Measurements from ENCODE around the gene INTS7. TPM values are rescaled to one million over a fixed set of nuclear protein-coding genes. Genes with fewer than 3 reads are reported as not detected.

Gene INTS7
- 1 to 10 TPM; 2.9 to 5.6 (median 4.4) TPM for polyA plus RNA-seq

- peak within 1 kb of the TSS; percentile 76 for H3K27ac ChIP-seq (ENCODE audit: low read depth, low read length)
- 0 to 1% (median 0%) methylated on average over 53 of the region's 53 CpGs for whole genome bisulfite sequencing, 3 donors
Observed at GRCh38 chr1:212035123-212035834, at the start of gene INTS7, which contains the start of gene DTL. Gene INTS7, minus strand, starts transcription at chr1:212035557. Its CDS starts 120 bp downstream, at chr1:212035437. Gene DTL, plus strand, starts transcription at chr1:212035748. Its CDS starts 143 bp downstream, at chr1:212035891.

GRCh38 chr1:212082765-212083406 is 47.5 kb upstream of the INTS7 start:
- 91 to 96% (median 93%) methylated on average over 2 of the region's 2 CpGs for WGBS, 3 donors
- H3K27ac ChIP-seq (ENCODE audit: low read depth, low read length) = no peak overlapping the region

- WGBS, 3 donors = 79 to 96% (median 87%) methylated on average over 2 of the region's 2 CpGs
Observed at GRCh38 chr1:212078826-212079225, 43.5 kb upstream of the INTS7 start.

GRCh38 chr1:212077028-212077427 is 41.7 kb upstream of the INTS7 start:
- no peak overlapping the region for H3K27ac ChIP-seq (ENCODE audit: low read depth, low read length)
- 64 to 81% (median 72%) methylated on average over 2 of the region's 2 CpGs for WGBS, 3 donors

More at GRCh38 chr1:212078826-212079225, 43.5 kb upstream of the INTS7 start:
- H3K27ac ChIP-seq (ENCODE audit: low read depth, low read length) = no peak overlapping the region

GRCh38 chr1:212074856-212075255 is 39.5 kb upstream of the INTS7 start:
- no peak overlapping the region for H3K27ac ChIP-seq (ENCODE audit: low read depth, low read length)
- 55 to 70% (median 59%) methylated on average over 3 of the region's 3 CpGs for WGBS, 3 donors

- 94 to 96% (median 95%) methylated on average over 3 of the region's 3 CpGs for WGBS, 3 donors
Observed at GRCh38 chr1:212074313-212074712, 39.0 kb upstream of the INTS7 start.

GRCh38 chr1:212073490-212073889 is 38.1 kb upstream of the INTS7 start:
- no peak overlapping the region for H3K27ac ChIP-seq (ENCODE audit: low read depth, low read length)
- 96 to 100% (median 100%) methylated on average over 1 of the region's 1 CpG for WGBS, 3 donors

More at GRCh38 chr1:212074313-212074712, 39.0 kb upstream of the INTS7 start:
- H3K27ac ChIP-seq (ENCODE audit: low read depth, low read length) = no peak overlapping the region

GRCh38 chr1:212072047-212072446 is 36.7 kb upstream of the INTS7 start:
- H3K27ac ChIP-seq (ENCODE audit: low read depth, low read length) = no peak overlapping the region
- WGBS, 3 donors = 58 to 95% (median 93%) methylated on average over 1 of the region's 1 CpG

GRCh38 chr1:212070720-212071302 is 35.5 kb upstream of the INTS7 start:
- H3K27ac ChIP-seq (ENCODE audit: low read depth, low read length) = no peak overlapping the region

GRCh38 chr1:212067787-212068186 is 32.4 kb upstream of the INTS7 start:
- 78 to 86% (median 81%) methylated on average over 3 of the region's 3 CpGs for WGBS, 3 donors
- no peak overlapping the region for H3K27ac ChIP-seq (ENCODE audit: low read depth, low read length)

GRCh38 chr1:212062832-212063438 is 27.6 kb upstream of the INTS7 start:
- H3K27ac ChIP-seq (ENCODE audit: low read depth, low read length) = no peak overlapping the region
- WGBS, 3 donors = 85 to 90% (median 86%) methylated on average over 5 of the region's 5 CpGs

GRCh38 chr1:212060632-212061472 is 25.5 kb upstream of the INTS7 start:
- 76 to 81% (median 76%) methylated on average over 6 of the region's 6 CpGs for WGBS, 3 donors
- no peak overlapping the region for H3K27ac ChIP-seq (ENCODE audit: low read depth, low read length)

GRCh38 chr1:212055333-212055732 is 20.0 kb upstream of the INTS7 start:
- 24 to 100% (median 92%) methylated on average over 2 of the region's 2 CpGs for WGBS, 3 donors
- H3K27ac ChIP-seq (ENCODE audit: low read depth, low read length) = no peak overlapping the region

- WGBS, 3 donors = 44 to 90% (median 50%) methylated on average over 1 of the region's 1 CpG
- no peak overlapping the region for H3K27ac ChIP-seq (ENCODE audit: low read depth, low read length)
Observed at GRCh38 chr1:212053993-212054392, 18.6 kb upstream of the INTS7 start.

- WGBS, 3 donors = 94 to 98% (median 97%) methylated on average over 2 of the region's 2 CpGs
- H3K27ac ChIP-seq (ENCODE audit: low read depth, low read length) = no peak overlapping the region
Observed at GRCh38 chr1:212045981-212046380, 10.6 kb upstream of the INTS7 start.

- 94 to 96% (median 94%) methylated on average over 1 of the region's 1 CpG for WGBS, 3 donors
Observed at GRCh38 chr1:212044851-212045250, 9.5 kb upstream of the INTS7 start.

GRCh38 chr1:212042436-212042835 is 7.1 kb upstream of the INTS7 start:
- H3K27ac ChIP-seq (ENCODE audit: low read depth, low read length) = no peak overlapping the region

More at GRCh38 chr1:212044851-212045250, 9.5 kb upstream of the INTS7 start:
- H3K27ac ChIP-seq (ENCODE audit: low read depth, low read length) = no peak overlapping the region
